Measurements from ENCODE around the gene LLCFC1.
"Not testable (repeated sequence)": the region's sequence is repeated elsewhere in the genome, so short reads cannot be mapped to it uniquely, and the experiment has no call there.

The LLCFC1 gene

DNA sequence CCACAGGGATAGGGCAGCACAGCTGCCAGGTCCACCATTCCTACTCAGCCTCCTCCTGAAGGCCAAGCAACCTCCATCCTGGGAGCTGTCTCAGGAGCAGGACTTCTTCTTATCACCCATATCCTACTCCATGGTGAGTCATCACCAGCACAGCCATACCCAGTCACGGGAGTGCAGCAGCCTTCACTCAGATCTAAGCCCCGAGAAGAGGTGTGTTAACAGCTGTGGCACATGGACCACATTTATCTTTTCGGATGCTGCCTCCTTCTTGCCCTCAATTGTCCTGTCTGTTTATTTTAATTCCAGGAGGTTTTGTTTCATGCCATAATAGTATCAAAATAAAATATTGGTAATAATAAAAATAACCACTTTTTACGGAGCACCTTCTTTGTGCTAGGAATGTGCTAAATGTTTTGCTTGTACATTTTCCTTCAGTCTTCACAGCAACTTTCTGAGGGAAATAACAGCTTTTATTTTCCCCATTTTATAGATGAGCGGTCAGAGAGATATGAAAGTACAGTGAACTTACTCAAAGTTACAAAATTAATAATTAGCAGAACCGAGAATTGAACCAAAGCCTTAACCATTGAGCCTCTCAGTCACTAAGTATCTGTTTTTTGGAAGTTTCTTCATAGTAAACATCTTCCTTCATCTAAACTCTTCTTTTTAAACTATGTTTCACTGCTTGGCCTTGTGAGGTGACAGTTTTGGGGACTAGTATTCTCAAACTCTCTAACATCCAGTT, 25.4 kb downstream of the LLCFC1 start:
- Mint-ChIP-seq H3K4me3 (no peak overlapping the region), H3K4me1 (no peaks in the 10 kb centered on the region), H3K27ac (no peak overlapping the region), H3K9me3 (no peaks in the 10 kb centered on the region), H3K36me3 (ENCODE audit: low read depth) (no peaks in the 10 kb centered on the region), H3K27me3 (ENCODE audit: low read depth) (peaks cover 5% of the 10 kb centered on the region)
- TF ChIP-seq, protein P1, sequence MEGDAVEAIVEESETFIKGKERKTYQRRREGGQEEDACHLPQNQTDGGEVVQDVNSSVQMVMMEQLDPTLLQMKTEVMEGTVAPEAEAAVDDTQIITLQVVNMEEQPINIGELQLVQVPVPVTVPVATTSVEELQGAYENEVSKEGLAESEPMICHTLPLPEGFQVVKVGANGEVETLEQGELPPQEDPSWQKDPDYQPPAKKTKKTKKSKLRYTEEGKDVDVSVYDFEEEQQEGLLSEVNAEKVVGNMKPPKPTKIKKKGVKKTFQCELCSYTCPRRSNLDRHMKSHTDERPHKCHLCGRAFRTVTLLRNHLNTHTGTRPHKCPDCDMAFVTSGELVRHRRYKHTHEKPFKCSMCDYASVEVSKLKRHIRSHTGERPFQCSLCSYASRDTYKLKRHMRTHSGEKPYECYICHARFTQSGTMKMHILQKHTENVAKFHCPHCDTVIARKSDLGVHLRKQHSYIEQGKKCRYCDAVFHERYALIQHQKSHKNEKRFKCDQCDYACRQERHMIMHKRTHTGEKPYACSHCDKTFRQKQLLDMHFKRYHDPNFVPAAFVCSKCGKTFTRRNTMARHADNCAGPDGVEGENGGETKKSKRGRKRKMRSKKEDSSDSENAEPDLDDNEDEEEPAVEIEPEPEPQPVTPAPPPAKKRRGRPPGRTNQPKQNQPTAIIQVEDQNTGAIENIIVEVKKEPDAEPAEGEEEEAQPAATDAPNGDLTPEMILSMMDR (IDR thresholded peaks at IDR 0.05; ENCODE audit: unreplicated experiment in 3 of 3) = no peak

DNA sequence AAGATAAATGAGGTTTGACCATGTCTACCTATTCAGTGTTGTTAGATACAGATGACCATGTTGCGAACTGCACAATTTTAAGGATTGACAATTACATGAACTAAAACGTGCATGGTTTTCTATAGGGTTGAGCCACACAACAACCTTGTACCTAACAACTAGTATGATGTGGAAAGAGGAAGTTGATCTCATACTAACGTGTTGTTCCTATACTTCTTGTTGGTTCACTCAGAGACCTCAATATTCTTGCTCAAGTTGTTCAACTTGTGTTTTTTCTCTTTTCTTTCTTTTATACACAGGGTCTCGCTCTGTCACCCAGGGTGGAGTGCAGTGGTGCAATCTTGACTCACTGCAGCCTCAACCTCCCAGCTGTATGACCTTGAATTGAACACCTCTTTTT, 28.9 kb downstream of the LLCFC1 start:
- H3K4me3 Mint-ChIP-seq = no peak overlapping the region
- no peaks in the 10 kb centered on the region for H3K4me1 Mint-ChIP-seq
- peaks cover 5% of the 10 kb centered on the region for H3K9me3 Mint-ChIP-seq
- H3K27me3 Mint-ChIP-seq (ENCODE audit: low read depth) = peaks cover 10% of the 10 kb centered on the region
- H3K36me3 Mint-ChIP-seq (ENCODE audit: low read depth) = no peaks in the 10 kb centered on the region
- TF ChIP-seq, protein P1 (IDR thresholded peaks at IDR 0.05; ENCODE audit: unreplicated experiment in 3 of 3) = no peak
- no peak overlapping the region for H3K27ac Mint-ChIP-seq

DNA sequence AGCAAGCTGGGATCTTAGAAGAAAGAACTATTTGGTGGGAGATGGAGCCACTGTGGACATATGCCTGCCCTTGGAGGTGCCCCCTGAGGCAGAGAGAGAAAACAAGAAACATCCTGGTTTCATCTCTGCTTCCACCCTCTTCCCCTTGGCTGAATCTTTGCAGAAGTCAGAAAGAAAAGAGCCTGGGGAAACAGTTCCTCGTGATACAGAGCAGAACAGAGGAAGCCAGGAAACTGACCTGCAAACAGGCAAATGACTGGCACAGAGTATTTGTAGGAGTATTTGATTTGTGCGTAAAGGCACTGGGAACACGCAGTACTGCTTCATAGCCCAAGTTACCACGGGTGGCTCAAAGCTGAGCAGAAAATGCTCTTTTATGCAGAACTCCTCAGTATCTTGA, 29.9 kb downstream of the LLCFC1 start:
- no peak overlapping the region for H3K4me3 Mint-ChIP-seq
- TF ChIP-seq, protein P1 (IDR thresholded peaks at IDR 0.05; ENCODE audit: unreplicated experiment in 3 of 3) = no peak
- H3K36me3 Mint-ChIP-seq (ENCODE audit: low read depth) = no peaks in the 10 kb centered on the region
- peaks cover 5% of the 10 kb centered on the region for H3K27me3 Mint-ChIP-seq (ENCODE audit: low read depth)
- no peak overlapping the region for H3K27ac Mint-ChIP-seq
- H3K4me1 Mint-ChIP-seq = no peaks in the 10 kb centered on the region
- peaks cover 5% of the 10 kb centered on the region for H3K9me3 Mint-ChIP-seq

DNA sequence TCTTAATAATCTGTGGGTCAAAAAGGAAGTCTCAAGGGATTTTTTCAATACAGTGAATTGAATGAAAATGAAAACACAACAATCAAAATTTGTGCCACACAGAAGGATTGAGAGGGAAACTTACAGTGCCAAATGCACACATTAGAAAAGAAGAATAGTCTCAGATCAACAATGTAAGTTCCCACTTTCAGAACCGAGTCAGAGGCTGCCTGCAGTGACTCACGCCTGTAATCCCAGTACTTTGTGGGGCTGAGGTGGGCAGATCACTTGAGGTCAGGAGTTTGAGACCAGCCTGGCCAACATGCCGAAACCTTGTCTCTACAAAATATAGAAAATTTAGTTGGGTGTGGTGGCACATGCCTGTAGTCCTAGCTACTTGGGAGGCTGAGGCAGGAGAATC, 35.3 kb downstream of the LLCFC1 start:
- H3K27me3 Mint-ChIP-seq (ENCODE audit: low read depth) = peaks cover 5% of the 10 kb centered on the region
- no peak overlapping the region for H3K4me3 Mint-ChIP-seq
- TF ChIP-seq, protein P1 (IDR thresholded peaks at IDR 0.05; ENCODE audit: unreplicated experiment in 3 of 3) = no peak
- H3K36me3 Mint-ChIP-seq (ENCODE audit: low read depth) = no peaks in the 10 kb centered on the region
- peaks cover 24% of the 10 kb centered on the region for H3K9me3 Mint-ChIP-seq
- no peak overlapping the region for H3K27ac Mint-ChIP-seq
- H3K4me1 Mint-ChIP-seq = no peaks in the 10 kb centered on the region

DNA sequence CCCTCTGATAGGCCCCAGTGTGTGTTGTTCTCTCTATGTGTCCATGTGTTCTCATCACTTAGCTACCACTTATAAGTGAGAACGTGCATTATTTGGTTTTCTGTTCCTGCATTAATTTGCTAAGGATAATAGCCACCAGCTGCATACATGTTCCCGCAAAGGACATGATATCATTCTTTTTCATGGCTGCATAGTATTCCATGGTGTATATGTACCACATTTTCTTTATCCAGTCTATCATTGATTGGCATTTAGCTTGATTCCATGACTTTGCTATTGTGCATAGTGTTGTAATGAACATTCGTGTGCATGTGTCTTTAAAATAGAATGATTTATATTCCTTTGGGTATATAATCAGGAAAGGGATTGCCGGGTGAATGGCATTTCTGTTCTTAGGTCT, 39.1 kb downstream of the LLCFC1 start:
- peaks cover 44% of the 10 kb centered on the region for H3K9me3 Mint-ChIP-seq
- not testable (repeated sequence) for H3K4me3 Mint-ChIP-seq; H3K36me3 Mint-ChIP-seq (ENCODE audit: low read depth); H3K27ac Mint-ChIP-seq; H3K27me3 Mint-ChIP-seq (ENCODE audit: low read depth); H3K4me1 Mint-ChIP-seq

DNA sequence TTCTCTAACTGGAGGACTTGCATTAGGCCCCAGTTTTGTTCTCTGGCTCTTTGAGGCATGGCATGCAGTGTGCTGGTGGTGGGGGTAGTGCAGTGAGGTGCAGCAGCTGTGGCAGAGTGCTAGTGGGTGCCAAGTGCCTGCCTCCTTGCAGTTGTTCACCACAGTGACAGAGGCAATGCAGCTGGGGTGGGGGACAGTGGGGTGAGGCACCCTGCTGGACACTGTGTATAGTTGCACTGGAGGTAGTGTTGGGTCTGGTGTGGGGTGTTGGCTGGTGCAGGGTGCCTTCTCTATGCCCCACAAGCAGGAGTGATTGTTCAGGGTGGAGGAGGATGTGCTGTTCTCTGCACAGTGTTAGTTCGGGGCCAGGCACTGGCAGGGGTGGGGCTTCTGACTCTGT, 44.5 kb downstream of the LLCFC1 start:
- Mint-ChIP-seq H3K4me3 (no peak overlapping the region), H3K36me3 (ENCODE audit: low read depth) (no peaks in the 10 kb centered on the region), H3K27ac (no peak overlapping the region), H3K4me1 (no peaks in the 10 kb centered on the region), H3K9me3 (peaks cover 33% of the 10 kb centered on the region), H3K27me3 (ENCODE audit: low read depth) (peaks cover 4% of the 10 kb centered on the region)
- TF ChIP-seq, protein P1 (IDR thresholded peaks at IDR 0.05; ENCODE audit: unreplicated experiment in 3 of 3) = no peak

Measured in nephron (organoid).